ENCODE measurements around the gene MAGEF1. TPM values are rescaled to one million over a fixed set of nuclear protein-coding genes. Genes with fewer than 3 reads are reported as not detected.

MAGEF1 gene
- total and polyA plus RNA-seq, 2 donors (not counting 3 experiments of a cell fraction or from before 2014, with no cell fraction given): 7.0 to 14.2 TPM

DNA sequence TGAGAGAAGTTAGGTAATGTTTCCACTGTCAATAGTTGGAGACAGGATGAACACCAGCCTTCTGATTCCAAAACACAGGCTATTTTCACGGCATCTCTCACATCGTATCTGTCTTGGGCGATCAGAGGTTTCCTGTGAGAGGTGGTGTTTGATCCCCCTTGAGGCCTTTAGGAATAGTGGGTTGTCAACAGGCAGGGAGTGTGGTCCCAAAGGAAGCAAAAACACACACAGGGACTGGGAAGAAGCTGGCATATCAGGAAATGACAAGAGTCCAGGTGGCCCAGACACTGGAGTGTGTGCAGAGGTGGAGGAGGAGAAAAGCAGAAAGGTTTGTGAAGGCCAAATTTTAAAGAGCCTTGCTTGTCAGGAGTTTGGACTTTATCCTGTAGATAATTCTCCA is 6.6 kb upstream of the MAGEF1 start:
- POLR2A ChIA-PET: no interaction called here

More for the DNA sequence above, 6.6 kb upstream of the MAGEF1 start:
- H3K9me3 ChIP-seq (replicated peaks; ENCODE audit: control insufficient read depth, insufficient read depth, low read length): no peaks in the 10 kb centered on the region
- H3K79me2 ChIP-seq (ENCODE audit: control insufficient read depth, insufficient read depth, low read length): no peaks in the 10 kb centered on the region
- no peaks in the 10 kb centered on the region for H3K9me1 ChIP-seq (replicated peaks; ENCODE audit: control insufficient read depth, extremely low read depth, insufficient read depth, low read length)
- BruUV-seq (replicated peaks): no TSS peak
- H3K27me3 ChIP-seq (ENCODE audit: control insufficient read depth in 2 of 2, insufficient read depth in 2 of 2, low read length in 2 of 2): peaks cover 3 to 7% of the 10 kb centered on the region in 2 experiments
- H3K27ac ChIP-seq (ENCODE audit: insufficient read depth, low read depth, low read length): no peak overlapping the region
- H3K36me3 ChIP-seq (ENCODE audit: control insufficient read depth in 2 of 2, extremely low read depth in 1 of 2, insufficient read depth in 2 of 2, low read length in 2 of 2): no peaks in the 10 kb centered on the region
- H3K4me2 ChIP-seq (ENCODE audit: insufficient read depth, low read length): no peak overlapping the region
- no peak overlapping the region for H2AFZ ChIP-seq (ENCODE audit: low read depth, low read length)
- H3K4me3 ChIP-seq (replicated peaks in 1 of 3; ENCODE audit: insufficient read depth in 1 of 3, low read depth in 1 of 3, low read length in 3 of 3): no peak overlapping the region
- DNase-seq (ENCODE audit: low read depth, low spot score) (no peak), FAIRE-seq (no peak)
- CTCF ChIA-PET: interaction anchor here (1.1 to 2.6 kb wide), 2 partner anchors 157 to 206 kb away, joined by 3 to 11 read pairs; partner anchors contain the start of gene EPHB3
- no peaks in the 10 kb centered on the region for H4K20me1 ChIP-seq (replicated peaks; ENCODE audit: control insufficient read depth, extremely low read depth, insufficient read depth, low read length)
- intact Hi-C loops (cut with micrococcal nuclease): no loop called here
- dilution Hi-C loops (cut with MboI; ENCODE audit: extremely low pct_ligation_motif_present, low sequenced_read_pairs): no loop called here
- TF ChIP-seq EZH2 (IDR thresholded peaks at IDR 0.05; ENCODE audit: borderline replicate concordance, low read depth, low read length, severe bottlenecking): no peak
- no peak for TF ChIP-seq POLR2A (IDR thresholded peaks at IDR 0.05; ENCODE audit: low read depth, low read length)
- TF ChIP-seq CTCF (IDR thresholded peaks at IDR 0.05; ENCODE audit: extremely low read depth in 1 of 2, insufficient read depth in 1 of 2, low read depth in 1 of 2, low read length in 2 of 2): no peak
- no peak for TF ChIP-seq POLR2AphosphoS5 (IDR thresholded peaks at IDR 0.05; ENCODE audit: insufficient read depth, low read depth, low read length)
- TF ChIP-seq, protein P1, sequence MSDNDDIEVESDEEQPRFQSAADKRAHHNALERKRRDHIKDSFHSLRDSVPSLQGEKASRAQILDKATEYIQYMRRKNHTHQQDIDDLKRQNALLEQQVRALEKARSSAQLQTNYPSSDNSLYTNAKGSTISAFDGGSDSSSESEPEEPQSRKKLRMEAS (IDR thresholded peaks at IDR 0.05; ENCODE audit: insufficient read depth, insufficient read length): no peak
- TF ChIP-seq MYC (IDR thresholded peaks at IDR 0.05; ENCODE audit: low read depth, low read length): no peak
- no peak for TF ChIP-seq JUN (IDR thresholded peaks at IDR 0.05; ENCODE audit: borderline replicate concordance, insufficient read depth, insufficient read length, low read depth)
- TF ChIP-seq FOS (IDR thresholded peaks at IDR 0.05; ENCODE audit: borderline replicate concordance, insufficient read depth, low read length): no peak
- no peak for TF ChIP-seq GATA2 (IDR thresholded peaks at IDR 0.05; ENCODE audit: insufficient read depth, insufficient read length, low read depth, low read length)
- no peaks in the 10 kb centered on the region for H3K4me1 ChIP-seq (ENCODE audit: control insufficient read depth, extremely low read depth, insufficient read depth, low read length)
- no peak overlapping the region for H3K9ac ChIP-seq (replicated peaks; ENCODE audit: extremely low read depth, insufficient read depth, low read length)

Data from endothelial cell of umbilical vein (primary cell).